ENCODE results near the gene RRAD.
"Not testable (repeated sequence)": the region's sequence is repeated elsewhere in the genome, so short reads cannot be mapped to it uniquely, and the experiment has no call there.

RRAD gene

GRCh38 chr16:66925322-66925840, at the start of gene RRAD:
Gene RRAD, minus strand, starts transcription at chr16:66925535. Its CDS starts 356 bp downstream, at chr16:66925179.
- FAIRE-seq, result no peak

GRCh38 chr16:66974932-66975246, 49.6 kb upstream of the RRAD start:
- FAIRE-seq, result not testable (repeated sequence)

DNA sequence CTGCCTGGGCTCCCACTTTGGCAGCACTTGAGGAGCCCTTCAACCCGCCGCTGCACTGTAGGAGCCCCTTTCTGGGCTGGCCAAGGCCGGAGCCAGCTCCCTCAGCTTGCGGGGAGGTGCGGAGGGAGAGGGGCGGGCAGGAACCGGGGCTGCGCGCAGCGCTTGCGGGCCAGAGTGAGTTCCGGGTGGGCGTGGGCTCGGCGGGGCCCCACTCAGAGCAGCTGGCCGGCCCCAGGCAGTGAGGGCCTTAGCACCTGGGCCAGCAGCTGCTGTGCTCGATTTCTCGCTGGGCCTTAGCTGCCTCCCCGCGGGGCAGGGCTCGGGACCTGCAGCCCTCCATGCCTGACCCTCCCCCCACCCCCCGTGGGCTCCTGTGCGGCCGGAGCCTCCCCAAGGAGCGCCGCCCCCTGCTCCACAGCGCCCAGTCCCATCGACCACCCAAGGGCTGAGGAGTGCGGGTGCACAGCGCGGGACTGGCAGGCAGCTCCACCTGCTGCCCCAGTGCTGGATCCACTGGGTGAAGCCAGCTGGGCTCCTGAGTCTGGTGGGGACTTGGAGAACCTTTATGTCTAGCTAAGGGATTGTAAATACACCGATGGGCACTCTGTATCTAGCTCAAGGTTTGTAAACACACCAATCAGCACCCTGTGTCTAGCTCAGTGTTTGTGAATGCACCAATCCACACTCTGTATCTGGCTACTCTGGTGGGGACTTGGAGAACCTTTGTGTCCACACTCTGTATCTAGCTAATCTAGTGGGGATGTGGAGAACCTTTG, 49.0 kb upstream of the RRAD start:
- FAIRE-seq, result not testable (repeated sequence)

- FAIRE-seq, result no peak
Observed at GRCh38 chr16:66973716-66974115, 48.4 kb upstream of the RRAD start.

DNA sequence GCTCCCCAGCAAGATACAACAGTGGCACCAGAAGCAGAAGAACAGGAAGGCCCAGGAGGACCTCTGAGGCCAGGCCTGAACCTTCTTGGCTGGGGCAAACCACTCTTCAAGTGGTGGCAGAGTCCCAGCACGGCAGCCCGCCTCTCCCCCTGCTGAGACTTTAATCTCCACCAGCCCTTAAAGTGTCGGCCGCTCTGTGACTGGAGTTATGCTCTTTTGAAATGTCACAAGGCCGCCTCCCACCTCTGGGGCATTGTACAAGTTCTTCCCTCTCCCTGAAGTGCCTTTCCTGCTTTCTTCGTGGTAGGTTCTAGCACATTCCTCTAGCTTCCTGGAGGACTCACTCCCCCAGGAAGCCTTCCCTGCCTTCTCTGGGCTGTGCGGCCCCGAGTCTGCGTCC, 47.6 kb upstream of the RRAD start:
- no peak for FAIRE-seq

DNA sequence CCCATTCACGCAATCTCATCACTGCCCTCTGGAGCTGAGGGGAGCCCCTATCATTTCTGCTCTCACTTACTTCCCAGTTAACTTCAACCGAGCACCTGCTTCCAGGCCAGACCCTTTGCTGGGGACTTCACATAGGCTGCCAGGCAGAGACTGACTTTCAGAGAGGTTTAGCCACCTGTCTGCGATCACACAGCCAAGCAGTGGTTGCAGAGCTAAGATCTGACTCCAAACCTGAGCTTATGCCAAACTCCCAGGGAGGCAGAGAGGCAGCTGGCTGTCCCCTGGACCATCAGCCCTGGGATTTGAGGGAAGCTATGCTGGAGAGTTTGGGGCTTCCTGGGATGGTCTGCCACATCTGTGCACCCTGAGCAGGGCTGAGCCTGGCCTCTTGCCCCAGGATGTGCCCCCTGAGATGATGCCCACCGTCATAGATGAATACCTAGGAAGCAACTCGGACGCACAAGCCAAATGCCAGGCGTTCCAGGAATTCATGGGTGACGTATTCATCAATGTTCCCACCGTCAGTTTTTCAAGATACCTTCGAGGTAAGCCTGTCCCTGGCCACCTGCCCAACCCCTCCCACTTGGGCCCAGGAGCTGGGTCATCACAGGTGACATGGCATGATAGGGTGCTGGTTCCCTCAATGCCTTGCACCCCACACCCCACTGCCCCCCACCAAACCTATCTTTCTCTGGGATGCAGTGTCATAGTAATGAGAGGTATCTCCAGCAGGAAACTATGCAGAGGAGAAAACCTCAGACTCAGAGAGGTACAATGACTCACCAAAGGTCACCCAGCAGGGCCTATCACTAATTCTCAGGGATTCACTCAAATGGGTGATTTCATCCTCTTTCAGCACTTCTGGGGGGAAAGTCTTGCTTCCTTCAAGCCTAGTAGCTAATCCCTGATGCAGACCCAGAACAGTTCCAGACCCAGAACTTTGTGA, 45.7 kb upstream of the RRAD start:
- no peak for FAIRE-seq

- FAIRE-seq, result no peak
Observed at GRCh38 chr16:66968847-66969246, 43.5 kb upstream of the RRAD start.

- FAIRE-seq, result no peak
Observed at GRCh38 chr16:66964049-66964448, 38.7 kb upstream of the RRAD start.

- no peak for FAIRE-seq
Observed at GRCh38 chr16:66961914-66962313, 36.6 kb upstream of the RRAD start.

GRCh38 chr16:66961065-66961744, 35.9 kb upstream of the RRAD start, which contains the start of gene CES3:
Gene CES3, plus strand, starts transcription at chr16:66961266. Its CDS starts 42 bp downstream, at chr16:66961308.
- FAIRE-seq, result peak; percentile 34

GRCh38 chr16:66960270-66960669, 34.9 kb upstream of the RRAD start:
- no peak for FAIRE-seq

DNA sequence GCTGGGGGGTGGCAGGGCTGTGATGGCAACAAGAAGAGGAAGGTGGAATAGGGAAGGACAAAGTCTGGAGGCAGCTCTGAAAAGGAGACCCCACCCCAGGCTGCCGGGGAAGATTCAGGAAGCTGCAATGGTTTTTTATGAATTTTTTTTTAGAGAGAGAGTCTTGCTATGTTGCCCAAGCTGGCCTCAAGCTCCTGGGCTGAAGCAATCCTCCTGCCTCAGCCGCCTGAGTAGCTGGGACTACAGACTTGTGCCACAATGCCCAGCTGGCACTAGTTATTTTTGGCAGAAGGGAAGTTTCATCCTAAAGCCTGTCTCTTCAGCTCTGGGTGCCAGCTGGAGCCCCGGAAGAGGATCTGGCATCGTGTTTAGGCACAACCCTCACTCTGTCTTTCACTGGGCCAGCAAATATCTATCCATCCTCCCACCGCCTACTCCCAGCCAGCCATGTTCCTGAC, 34.4 kb upstream of the RRAD start:
- FAIRE-seq, result no peak

DNA sequence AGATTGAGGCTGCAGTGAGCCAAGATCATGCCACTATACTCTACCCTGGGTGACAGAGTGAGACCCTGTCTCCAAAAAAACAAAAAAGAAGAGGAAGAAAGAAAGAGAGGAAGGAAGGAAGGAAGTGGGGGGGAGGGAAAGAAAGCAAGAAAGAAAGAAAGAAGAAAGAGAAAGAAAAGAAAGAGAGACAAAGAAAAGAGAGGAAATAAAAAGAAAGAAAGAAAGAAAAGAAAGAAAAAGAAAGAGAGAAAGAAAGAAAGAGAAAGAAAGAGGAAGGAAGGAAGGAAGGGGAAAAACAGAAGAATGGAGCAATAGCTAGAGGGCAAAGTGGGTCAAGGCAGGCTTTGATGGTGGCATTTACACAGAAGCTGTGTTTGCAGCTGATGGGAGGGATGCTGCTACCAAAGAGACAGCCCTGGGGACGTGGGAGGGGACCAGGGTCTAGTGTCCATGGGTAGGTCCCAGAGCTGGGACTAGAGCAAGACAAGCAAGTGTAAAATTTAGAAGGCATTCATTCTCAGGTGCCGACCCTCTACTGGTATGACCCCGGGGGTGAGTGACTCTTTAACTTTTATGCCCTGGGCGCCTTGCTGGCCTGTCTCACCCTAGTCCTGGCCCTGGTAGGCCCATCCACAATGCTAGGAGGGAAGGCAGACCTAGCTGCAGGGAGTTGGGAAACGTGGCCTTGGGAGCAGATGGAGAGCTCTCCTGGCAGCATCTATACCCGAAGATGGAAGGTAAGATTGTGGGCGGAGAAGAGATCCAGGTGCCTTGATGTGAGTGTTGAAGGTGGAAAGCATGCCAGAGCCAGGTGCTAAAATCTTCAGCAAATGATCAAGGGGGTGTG, 33.7 kb upstream of the RRAD start:
- no peak for FAIRE-seq

- FAIRE-seq, result not testable (repeated sequence)
Observed at GRCh38 chr16:66956154-66956457, 30.8 kb upstream of the RRAD start.

DNA sequence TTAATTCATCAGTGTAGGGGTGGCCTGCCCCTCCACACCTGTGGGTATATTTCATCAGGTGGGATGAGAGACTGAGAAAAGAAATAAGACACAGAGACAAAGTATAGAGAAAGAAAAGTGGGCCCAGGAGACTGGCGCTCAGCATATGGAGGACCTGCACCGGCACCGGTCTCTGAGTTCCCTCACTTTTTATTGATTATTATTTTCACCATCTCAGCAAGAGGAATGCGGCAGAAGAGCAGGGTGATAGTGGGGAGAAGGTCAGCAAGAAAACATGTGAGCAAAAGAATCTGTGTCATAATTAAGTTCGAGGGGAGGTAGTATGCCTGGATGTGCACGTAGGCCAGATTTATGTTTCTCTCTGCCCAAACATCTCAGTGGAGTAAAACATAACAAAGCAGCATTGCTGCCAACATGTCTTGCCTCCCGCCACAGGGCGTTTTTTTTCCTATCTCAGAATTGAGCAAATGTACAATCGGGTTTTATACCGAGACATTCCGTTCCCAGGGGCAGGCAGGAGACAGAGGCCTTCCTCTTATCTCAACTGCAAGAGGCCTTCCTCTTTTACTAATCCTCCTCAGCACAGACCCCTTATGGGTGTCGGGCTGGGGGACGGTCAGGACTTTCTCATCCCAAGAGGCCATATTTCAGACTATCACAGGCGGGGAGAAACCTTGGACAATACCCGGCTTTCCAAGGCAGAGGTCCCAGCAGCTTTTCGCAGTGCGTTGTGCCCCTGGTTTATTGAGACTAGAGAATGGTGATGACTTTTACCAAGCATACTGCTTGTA, 30.2 kb upstream of the RRAD start:
- FAIRE-seq, result not testable (repeated sequence)

- FAIRE-seq, result peak; percentile 74
Observed at GRCh38 chr16:66954097-66954659, 28.8 kb upstream of the RRAD start.

- no peak for FAIRE-seq
Observed at GRCh38 chr16:66953462-66954096, 28.2 kb upstream of the RRAD start.

GRCh38 chr16:66952430-66953110, 27.2 kb upstream of the RRAD start:
- no peak for FAIRE-seq

GRCh38 chr16:66950971-66951790, 25.8 kb upstream of the RRAD start:
- no peak for FAIRE-seq
